NCI-H187 (cell line): ENCODE data around the gene EHMT1.
A peak's percentile ranks its signal among the peaks of the same experiment; 100 is the strongest.
"Not testable (repeated sequence)": the region's sequence is repeated elsewhere in the genome, so short reads cannot be mapped to it uniquely, and the experiment has no call there.

Experiments used
- DNase-seq, 2 experiments: peaks; one replicate each; lab custom pipeline; 2025; lab: John Stamatoyannopoulos, UW

Gene EHMT1

GRCh38 chr9:137590469-137591383, 28.1 kb upstream of the EHMT1 start, which contains the start of gene ZMYND19:
ZMYND19 (minus strand) TSS chr9:137590512; CDS start chr9:137590263, 249 bp downstream.
- peak; percentile 36 to 57 for DNase-seq

DNA sequence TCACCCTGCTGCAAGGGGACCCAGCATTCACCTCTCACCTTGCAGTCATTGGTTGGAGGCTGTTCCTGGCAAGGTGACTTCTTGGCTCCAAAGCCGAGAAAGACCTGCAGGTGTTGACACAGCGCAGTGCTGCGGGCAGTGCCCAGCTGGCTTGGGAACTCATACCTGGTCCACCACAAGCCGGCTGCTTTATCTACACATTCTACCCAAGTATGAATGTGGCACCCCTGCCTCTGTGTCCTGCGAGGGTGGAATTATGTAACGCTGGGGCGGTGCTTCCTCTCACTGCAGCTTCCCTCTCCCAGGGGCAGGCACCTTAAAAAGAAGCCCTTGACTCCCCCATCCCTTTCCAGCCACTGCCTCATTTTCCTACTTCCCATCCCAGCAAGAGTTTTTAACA, 26.0 kb upstream of the EHMT1 start:
- DNase-seq, result no peak

DNA sequence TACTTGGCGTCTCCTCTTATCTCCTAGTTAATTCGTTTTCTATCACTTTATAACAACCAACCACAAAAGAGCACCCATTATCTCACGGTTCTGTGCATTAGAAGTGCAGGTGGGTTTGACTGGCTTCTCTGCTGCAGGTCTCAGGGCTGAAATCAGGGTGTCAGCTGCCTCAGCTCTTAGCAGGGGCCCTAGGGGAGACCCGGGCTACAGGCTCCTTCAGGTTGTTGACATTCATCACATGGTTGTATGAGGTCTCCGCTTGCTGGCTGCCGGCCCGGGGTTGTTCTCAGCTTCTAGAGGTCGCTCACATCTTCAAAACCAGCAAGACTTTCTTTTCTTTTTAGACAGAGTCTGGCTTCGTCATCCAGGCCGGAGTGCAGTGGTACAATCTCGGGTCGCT, 25.6 kb upstream of the EHMT1 start:
- no peak for DNase-seq

- DNase-seq, result not testable (repeated sequence)
These were observed 22.2 kb upstream of the EHMT1 start for GRCh38 chr9:137596577-137596976.

GRCh38 chr9:137598943-137599342, 19.9 kb upstream of the EHMT1 start:
- no peak for DNase-seq

- no peak for DNase-seq
These were observed 16.1 kb upstream of the EHMT1 start for GRCh38 chr9:137602661-137603060.

- no peak for DNase-seq
These were observed 14.9 kb upstream of the EHMT1 start for GRCh38 chr9:137603879-137604278.

GRCh38 chr9:137604345-137605086, 14.3 kb upstream of the EHMT1 start:
- DNase-seq, result no peak

GRCh38 chr9:137605121-137606004, 13.4 kb upstream of the EHMT1 start, which contains the start of gene ARRDC1:
ARRDC1 (plus strand) TSS chr9:137605686; CDS start chr9:137605718, 32 bp downstream.
- peak; percentile 48 to 84 for DNase-seq

GRCh38 chr9:137606005-137606621, 12.7 kb upstream of the EHMT1 start:
- DNase-seq, result no peak

DNA sequence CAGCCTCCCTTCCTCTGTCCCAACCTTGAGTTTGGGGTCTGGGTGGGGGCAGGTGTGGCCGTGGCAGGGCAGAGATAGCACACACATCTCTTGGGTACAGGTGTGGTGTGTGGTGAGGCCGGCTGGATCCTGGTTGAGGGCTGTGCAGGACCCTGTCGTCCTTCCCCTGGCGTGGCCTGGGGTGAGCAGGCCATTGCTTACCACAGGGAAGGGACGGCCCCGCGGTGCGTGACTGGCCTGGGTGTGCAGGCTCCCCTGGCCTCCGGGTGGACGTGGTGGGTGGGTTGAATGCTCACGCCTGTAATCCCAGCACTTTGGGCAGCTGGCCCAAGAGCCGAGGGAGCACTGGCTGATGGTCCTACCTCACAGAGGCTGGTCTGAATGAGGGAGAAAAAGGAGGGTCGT, 12.1 kb upstream of the EHMT1 start:
- DNase-seq, result no peak

GRCh38 chr9:137607141-137607857, 11.5 kb upstream of the EHMT1 start:
- no peak for DNase-seq

GRCh38 chr9:137610944-137611343, 7.9 kb upstream of the EHMT1 start:
- no peak for DNase-seq

DNA sequence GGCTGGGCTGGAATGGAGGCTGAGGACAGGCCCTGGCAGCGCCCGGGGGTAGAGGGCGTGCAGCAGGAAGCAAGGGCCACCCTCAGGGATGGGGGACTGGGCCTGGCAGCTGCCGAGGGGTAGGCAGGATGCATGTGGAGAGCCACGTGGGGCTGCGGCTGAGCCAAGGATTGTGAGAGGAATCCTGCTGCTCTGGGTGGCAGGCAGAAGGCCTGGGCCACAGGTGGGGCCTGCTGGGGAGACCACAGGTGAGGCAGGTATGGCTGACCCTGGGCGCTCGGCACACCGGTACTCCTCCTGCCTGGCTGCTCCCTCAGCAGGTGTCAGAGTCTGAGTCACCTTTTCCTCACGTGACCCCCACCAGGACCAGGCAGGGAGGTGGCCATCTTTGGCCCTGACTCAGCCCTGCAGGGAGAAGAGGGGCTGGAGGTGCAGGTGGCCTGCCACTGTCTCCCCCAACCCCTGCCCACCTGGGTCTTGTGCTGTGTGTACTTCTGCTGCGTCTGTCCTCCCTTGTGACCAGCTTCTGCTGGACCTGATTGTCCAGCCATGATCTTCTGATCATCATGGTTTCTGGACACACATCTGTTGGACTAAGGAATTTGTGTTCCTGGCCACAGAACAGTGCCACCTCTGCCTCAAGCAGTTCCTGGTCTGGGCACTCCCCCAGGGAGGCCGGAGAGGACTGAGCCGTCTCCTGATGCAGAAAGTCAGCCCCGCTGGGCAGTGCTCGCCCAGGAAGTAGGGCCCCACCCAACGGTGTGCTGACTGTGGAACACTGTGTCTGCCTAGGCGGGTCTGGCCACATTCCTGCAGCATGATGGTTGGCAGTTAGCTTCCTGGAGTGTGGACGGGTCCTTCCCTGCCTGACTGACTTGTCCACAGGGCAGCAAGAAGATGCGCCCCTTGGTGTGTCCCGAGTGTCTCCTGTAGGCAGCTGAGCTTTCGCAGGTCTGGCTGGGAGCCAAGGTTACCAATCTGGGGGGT, 6.9 kb upstream of the EHMT1 start:
- DNase-seq, result no peak

- no peak for DNase-seq
These were observed 6.1 kb upstream of the EHMT1 start for GRCh38 chr9:137612741-137613142.

- no peak for DNase-seq
These were observed 5.5 kb upstream of the EHMT1 start for GRCh38 chr9:137613259-137613658.

DNA sequence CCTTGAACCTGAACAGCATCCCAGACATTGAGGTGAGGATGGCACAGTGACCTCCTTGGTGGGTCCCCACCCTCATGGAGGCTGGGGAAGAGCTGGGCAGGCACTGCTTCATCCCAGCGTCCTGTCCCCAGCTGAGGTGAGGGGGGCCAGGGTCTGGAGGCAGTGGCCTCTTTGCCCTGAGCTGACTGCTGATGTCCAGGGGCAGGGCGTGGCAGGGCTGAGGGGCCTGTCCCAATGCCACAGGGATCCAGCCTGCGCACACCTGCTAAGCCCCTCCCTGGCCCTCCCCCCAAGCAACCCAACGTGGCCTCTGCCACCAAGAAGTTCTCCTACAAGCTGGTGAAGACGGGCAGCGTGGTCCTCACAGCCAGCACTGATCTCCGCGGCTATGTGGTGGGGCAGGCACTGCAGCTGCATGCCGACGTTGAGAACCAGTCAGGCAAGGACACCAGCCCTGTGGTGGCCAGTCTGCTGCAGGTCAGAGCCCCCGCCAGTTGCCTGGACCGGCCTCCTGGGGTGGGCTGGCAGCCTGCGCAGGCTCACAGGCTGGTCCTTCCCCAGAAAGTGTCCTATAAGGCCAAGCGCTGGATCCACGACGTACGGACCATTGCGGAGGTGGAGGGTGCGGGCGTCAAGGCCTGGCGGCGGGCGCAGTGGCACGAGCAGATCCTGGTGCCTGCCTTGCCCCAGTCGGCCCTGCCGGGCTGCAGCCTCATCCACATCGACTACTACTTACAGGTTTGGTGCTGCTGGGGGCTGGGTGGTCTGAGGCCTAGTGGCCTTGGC, 4.9 kb upstream of the EHMT1 start:
- DNase-seq, result no peak

DNA sequence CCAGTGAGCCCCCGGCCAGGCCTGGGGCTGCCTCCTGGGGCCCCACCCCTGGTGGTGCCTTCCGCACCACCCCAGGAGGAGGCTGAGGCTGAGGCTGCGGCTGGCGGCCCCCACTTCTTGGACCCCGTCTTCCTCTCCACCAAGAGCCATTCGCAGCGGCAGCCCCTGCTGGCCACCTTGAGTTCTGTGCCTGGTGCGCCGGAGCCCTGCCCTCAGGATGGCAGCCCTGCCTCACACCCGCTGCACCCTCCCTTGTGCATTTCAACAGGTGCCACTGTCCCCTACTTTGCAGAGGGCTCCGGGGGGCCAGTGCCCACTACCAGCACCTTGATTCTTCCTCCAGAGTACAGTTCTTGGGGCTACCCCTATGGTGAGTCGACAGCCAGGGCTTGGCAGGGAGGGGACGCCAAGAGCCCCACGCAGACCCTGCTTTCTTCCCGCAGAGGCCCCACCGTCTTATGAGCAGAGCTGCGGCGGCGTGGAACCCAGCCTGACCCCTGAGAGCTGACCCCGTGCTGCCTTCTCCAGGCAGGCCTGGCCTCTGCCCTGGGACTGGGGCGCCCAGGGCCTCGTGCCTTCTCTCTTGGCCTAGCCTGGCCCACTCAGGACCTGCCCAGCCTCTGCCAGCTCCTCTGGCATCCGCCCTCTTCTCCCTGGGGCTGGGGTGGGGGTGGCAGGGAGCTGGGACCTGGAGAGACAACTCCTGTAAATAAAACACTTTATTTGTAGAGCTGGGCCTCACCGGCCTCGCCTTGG, 4.0 kb upstream of the EHMT1 start:
- no peak for DNase-seq
